Astrocyte (in vitro differentiated cells and primary cell): Measurements from ENCODE around the gene CNTNAP5.

Source experiments
- CTCF ChIP-seq: IDR thresholded peaks from 2 replicates; pipeline ENCODE4 v1.5.1; 2011; ENCODE audit warnings: low read depth, mild to moderate bottlenecking, inconsistent platforms, low read length, moderate library complexity; ENCODE audit not compliant: insufficient read depth
- EZH2 ChIP-seq: IDR thresholded peaks from 2 replicates; pipeline ENCODE4 v1.6.1; 2012; ENCODE audit warnings: mild to moderate bottlenecking, low read length, inconsistent platforms; ENCODE audit not compliant: insufficient read depth

- TF ChIP-seq CTCF (no peak), EZH2 (no peak)
Measured at GRCh38 chr2:124264551-124265091, 239.5 kb downstream of the CNTNAP5 start.
